ENCODE measurements around the gene NKD1. TPM values are rescaled to one million over a fixed set of nuclear protein-coding genes. Genes with fewer than 3 reads are reported as not detected.

NKD1 gene
- total and polyA plus RNA-seq, 2 of the 8 experiments (the other 6 are each of a cell fraction or from before 2014, with no cell fraction given), result 0.70 to 4.5 TPM

GRCh38 chr16:50560903-50561863 is 13.0 kb downstream of the NKD1 start (continued):
- TF ChIP-seq CHD1 (IDR thresholded peaks at IDR 0.05; ENCODE audit: low read depth, low read length) (no peak), JUN (IDR thresholded peaks at IDR 0.05; ENCODE audit: low read depth, low read length) (no peak), CTBP2 (IDR thresholded peaks at IDR 0.05; ENCODE audit: borderline replicate concordance, insufficient read depth, insufficient read length, low read length) (no peak), KDM4A (IDR thresholded peaks at IDR 0.05; ENCODE audit: low read depth, low read length, severe bottlenecking) (no peak), RNF2 (IDR thresholded peaks at IDR 0.05; ENCODE audit: borderline replicate concordance, low read depth, low read length, missing control alignments, poor library complexity, severe bottlenecking) (no peak), PHF8 (conservative IDR thresholded peaks at IDR 0.05; ENCODE audit: low read depth, low read length) (no peak), KDM5A (IDR thresholded peaks at IDR 0.05; ENCODE audit: low read length) (no peak), TEAD4 (IDR thresholded peaks at IDR 0.05; ENCODE audit: low read depth, low read length) (no peak)

All from H1 (cell line).